Panc1 (cell line): Measurements from ENCODE around the gene APOB. TPM values are rescaled to one million over a fixed set of nuclear protein-coding genes. Genes with fewer than 3 reads are reported as not detected.

Source experiments
- ATAC-seq: fragments of 200-7000 bp; cut with Tn5 transposase; 2 replicates; pipeline ENCODE4 v1.9.1; 2020; ENCODE audit warnings: mild to moderate bottlenecking, moderate library complexity
- BruUV-seq: library from RNA; stranded (reverse); fragments of 400-500 nt; replicated peaks from 2 replicates; lab custom pipeline; 2021; lab: Mats Ljungman, UMichigan
- CTCF ChIA-PET: fragments of 300-600 bp; sonication (Branson Sonifier 250); formaldehyde crosslinking; loops from one replicate; lab custom pipeline; 2022; ENCODE audit warnings: antibody characterized with exemption; lab: Charles Lee
- POLR2A ChIA-PET: fragments of 300-600 bp; sonication (Branson Sonifier 250); formaldehyde crosslinking; loops from one replicate; lab custom pipeline; 2022; ENCODE audit warnings: antibody characterized with exemption; lab: Charles Lee
- DNase-seq: peaks from one replicate; pipeline ENCODE4 v3.0.0-alpha.2; 2010; ENCODE audit warnings: low read depth, low spot score
- H3K27ac ChIP-seq: 2 replicates; pipeline ENCODE4 v1.5.1; 2011; ENCODE audit warnings: mild to moderate bottlenecking, low read length, inconsistent platforms
- H3K27me3 ChIP-seq: fragments of 200-500 bp; sonication (Bioruptor generic); 2 replicates; pipeline ENCODE4 v1.6.0; 2014; ENCODE audit warnings: low read length, inconsistent platforms; ENCODE audit not compliant: control insufficient read depth, insufficient read depth
- H3K36me3 ChIP-seq: fragments of 200-500 bp; sonication (Bioruptor generic); 2 replicates; pipeline ENCODE4 v1.5.1; 2014; ENCODE audit warnings: inconsistent platforms, mild to moderate bottlenecking, low read length, moderate library complexity; ENCODE audit not compliant: control insufficient read depth, insufficient read depth
- H3K4me1 ChIP-seq: 2 replicates; pipeline ENCODE4 v1.5.1; 2011; ENCODE audit warnings: inconsistent platforms, mild to moderate bottlenecking, low read length, moderate library complexity; ENCODE audit not compliant: control insufficient read depth, insufficient read depth
- H3K4me3 ChIP-seq, 2 experiments: 2 replicates each; pipeline ENCODE4 v1.5.1; 2011 to 2012; ENCODE audit warnings: low read depth in 2 of 2, low read length in 2 of 2, mild to moderate bottlenecking in 2 of 2, inconsistent platforms in 1 of 2, moderate library complexity in 1 of 2
- H3K9me3 ChIP-seq: fragments of 200-500 bp; sonication (Bioruptor generic); 2 replicates; pipeline ENCODE4 v1.5.1; 2014; ENCODE audit warnings: low read depth, mild to moderate bottlenecking, inconsistent platforms, low read length, moderate library complexity; ENCODE audit not compliant: control insufficient read depth, insufficient read depth
- POLR2AphosphoS5 ChIP-seq: IDR thresholded peaks from 2 replicates; pipeline ENCODE4 v1.6.1; 2012; ENCODE audit warnings: mild to moderate bottlenecking, low read depth, low read length, moderate library complexity
- SIN3A ChIP-seq: IDR thresholded peaks from 2 replicates; pipeline ENCODE4 v1.6.1; 2012; ENCODE audit warnings: low read depth, mild to moderate bottlenecking, low read length, moderate library complexity, borderline replicate concordance; ENCODE audit not compliant: insufficient read depth
- TCF7L2 ChIP-seq: IDR thresholded peaks from 2 replicates; pipeline ENCODE4 v1.6.1; 2011; ENCODE audit warnings: mild to moderate bottlenecking, low read depth, low read length, inconsistent platforms
- in situ Hi-C: cut with HindIII; loops from 2 replicates; pipeline ENCODE4 v1.10.0; 2016; ENCODE audit warnings: low sequenced_read_pairs, low pct_unique_long_range_greater_than_20kb
- intact Hi-C: fragments of 100-400 bp; cut with micrococcal nuclease; formaldehyde crosslinking; loops from one replicate; pipeline ENCODE4 v1.10.0; 2022; ENCODE audit not compliant: unreplicated experiment
- total RNA-seq: library from RNA; stranded (reverse); gene quantifications from one replicate; pipeline ENCODE4 v1.2.1, GENCODE V29; 2021; ENCODE audit not compliant: unreplicated experiment
- TF ChIP-seq, protein P1 (sequence below), 2 experiments: IDR thresholded peaks; 2 replicates each; pipeline ENCODE4 v1.6.1; 2011 to 2012; ENCODE audit warnings: low read depth in 2 of 2, control low read depth in 1 of 2, low read length in 1 of 2, mild to moderate bottlenecking in 1 of 2, moderate library complexity in 1 of 2; ENCODE audit not compliant: insufficient read depth in 1 of 2
- TF ChIP-seq, protein P2 (sequence below): fragments of 450-650 bp; IDR thresholded peaks from 2 replicates; pipeline ENCODE4 v1.5.1; 2017; ENCODE audit warnings: mild to moderate bottlenecking

The APOB gene
- total RNA-seq, 1 experiment from 2014 or later, result 1.2 TPM

- Histone ChIP-seq H3K4me1 (no peaks in the 10 kb centered on the region), H3K36me3 (no peaks in the 10 kb centered on the region), H3K27ac (no peak overlapping the region), H3K27me3 (peaks cover 6% of the 10 kb centered on the region), H3K9me3 (no peaks in the 10 kb centered on the region), H3K4me3 (no peak overlapping the region)
- intact Hi-C loops, result no loop called here
- no TSS peak for BruUV-seq
- TF ChIP-seq SIN3A (no peak), TCF7L2 (no peak), POLR2AphosphoS5 (no peak)
- TF ChIP-seq, protein P1, sequence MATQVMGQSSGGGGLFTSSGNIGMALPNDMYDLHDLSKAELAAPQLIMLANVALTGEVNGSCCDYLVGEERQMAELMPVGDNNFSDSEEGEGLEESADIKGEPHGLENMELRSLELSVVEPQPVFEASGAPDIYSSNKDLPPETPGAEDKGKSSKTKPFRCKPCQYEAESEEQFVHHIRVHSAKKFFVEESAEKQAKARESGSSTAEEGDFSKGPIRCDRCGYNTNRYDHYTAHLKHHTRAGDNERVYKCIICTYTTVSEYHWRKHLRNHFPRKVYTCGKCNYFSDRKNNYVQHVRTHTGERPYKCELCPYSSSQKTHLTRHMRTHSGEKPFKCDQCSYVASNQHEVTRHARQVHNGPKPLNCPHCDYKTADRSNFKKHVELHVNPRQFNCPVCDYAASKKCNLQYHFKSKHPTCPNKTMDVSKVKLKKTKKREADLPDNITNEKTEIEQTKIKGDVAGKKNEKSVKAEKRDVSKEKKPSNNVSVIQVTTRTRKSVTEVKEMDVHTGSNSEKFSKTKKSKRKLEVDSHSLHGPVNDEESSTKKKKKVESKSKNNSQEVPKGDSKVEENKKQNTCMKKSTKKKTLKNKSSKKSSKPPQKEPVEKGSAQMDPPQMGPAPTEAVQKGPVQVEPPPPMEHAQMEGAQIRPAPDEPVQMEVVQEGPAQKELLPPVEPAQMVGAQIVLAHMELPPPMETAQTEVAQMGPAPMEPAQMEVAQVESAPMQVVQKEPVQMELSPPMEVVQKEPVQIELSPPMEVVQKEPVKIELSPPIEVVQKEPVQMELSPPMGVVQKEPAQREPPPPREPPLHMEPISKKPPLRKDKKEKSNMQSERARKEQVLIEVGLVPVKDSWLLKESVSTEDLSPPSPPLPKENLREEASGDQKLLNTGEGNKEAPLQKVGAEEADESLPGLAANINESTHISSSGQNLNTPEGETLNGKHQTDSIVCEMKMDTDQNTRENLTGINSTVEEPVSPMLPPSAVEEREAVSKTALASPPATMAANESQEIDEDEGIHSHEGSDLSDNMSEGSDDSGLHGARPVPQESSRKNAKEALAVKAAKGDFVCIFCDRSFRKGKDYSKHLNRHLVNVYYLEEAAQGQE (IDR thresholded peaks at IDR 0.05; ENCODE audit: insufficient read depth in 1 of 2, low read depth in 2 of 2, low read length in 1 of 2), result no peak
- TF ChIP-seq, protein P2, sequence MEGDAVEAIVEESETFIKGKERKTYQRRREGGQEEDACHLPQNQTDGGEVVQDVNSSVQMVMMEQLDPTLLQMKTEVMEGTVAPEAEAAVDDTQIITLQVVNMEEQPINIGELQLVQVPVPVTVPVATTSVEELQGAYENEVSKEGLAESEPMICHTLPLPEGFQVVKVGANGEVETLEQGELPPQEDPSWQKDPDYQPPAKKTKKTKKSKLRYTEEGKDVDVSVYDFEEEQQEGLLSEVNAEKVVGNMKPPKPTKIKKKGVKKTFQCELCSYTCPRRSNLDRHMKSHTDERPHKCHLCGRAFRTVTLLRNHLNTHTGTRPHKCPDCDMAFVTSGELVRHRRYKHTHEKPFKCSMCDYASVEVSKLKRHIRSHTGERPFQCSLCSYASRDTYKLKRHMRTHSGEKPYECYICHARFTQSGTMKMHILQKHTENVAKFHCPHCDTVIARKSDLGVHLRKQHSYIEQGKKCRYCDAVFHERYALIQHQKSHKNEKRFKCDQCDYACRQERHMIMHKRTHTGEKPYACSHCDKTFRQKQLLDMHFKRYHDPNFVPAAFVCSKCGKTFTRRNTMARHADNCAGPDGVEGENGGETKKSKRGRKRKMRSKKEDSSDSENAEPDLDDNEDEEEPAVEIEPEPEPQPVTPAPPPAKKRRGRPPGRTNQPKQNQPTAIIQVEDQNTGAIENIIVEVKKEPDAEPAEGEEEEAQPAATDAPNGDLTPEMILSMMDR, result no peak
- CTCF ChIA-PET, result no interaction called here
- in situ Hi-C loops, result no loop called here
- POLR2A ChIA-PET, result no interaction called here
- no peak for ATAC-seq
- no peak for DNase-seq
Observed at GRCh38 chr2:21034972-21035279, 8.9 kb downstream of the APOB start.

DNA sequence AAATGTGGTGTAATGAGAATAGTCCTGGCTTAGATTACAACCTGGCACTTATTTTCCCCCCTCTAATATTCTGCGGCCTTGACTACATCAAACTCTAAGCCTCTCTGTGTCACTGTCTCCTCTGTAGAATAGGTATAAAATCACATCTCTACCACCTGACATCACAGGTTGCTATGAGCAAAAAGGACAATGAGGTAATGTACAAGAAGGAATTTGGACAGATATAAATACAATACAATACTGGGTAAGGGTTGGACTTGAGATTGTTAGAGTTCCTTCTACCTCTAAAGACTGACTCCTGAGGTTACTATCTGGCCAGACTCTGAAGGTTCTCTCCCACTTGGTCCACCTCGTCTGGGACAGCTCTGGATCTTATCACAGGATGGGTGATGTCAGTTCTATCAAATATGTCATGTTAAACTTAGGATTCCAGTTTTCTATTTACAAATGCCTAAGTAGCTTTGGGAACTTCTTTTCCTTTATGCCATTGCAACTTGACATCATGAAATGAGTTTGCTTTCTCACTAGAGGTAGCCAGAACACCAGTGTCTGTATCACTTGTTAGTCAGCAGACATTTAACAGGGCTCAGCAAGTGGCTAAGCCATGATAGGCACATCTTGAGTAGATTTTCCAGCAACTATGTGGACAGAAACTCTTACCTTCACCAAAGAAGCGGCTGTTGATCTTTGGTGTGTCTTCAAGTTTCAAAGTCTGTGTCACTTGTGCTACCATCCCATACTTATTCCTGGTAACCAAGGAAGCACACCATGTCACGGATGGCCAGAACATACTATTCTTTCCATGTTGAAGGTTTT, 9.5 kb downstream of the APOB start:
- in situ Hi-C loops, result no loop called here
- POLR2A ChIA-PET, result no interaction called here

More for the DNA sequence above, 9.5 kb downstream of the APOB start:
- Histone ChIP-seq H3K27ac (no peak overlapping the region), H3K4me3 (no peak overlapping the region), H3K9me3 (no peaks in the 10 kb centered on the region), H3K27me3 (peaks cover 6% of the 10 kb centered on the region), H3K4me1 (no peaks in the 10 kb centered on the region), H3K36me3 (no peaks in the 10 kb centered on the region)
- ATAC-seq (no peak), DNase-seq (no peak)
- intact Hi-C loops, result no loop called here
- CTCF ChIA-PET, result no interaction called here
- no peak for TF ChIP-seq POLR2AphosphoS5
- TF ChIP-seq, protein P2, result no peak
- TF ChIP-seq, protein P1 (IDR thresholded peaks at IDR 0.05; ENCODE audit: insufficient read depth in 1 of 2, low read depth in 2 of 2, low read length in 1 of 2), result no peak
- TF ChIP-seq SIN3A, result no peak
- TF ChIP-seq TCF7L2, result no peak
- BruUV-seq, result no TSS peak
